NT2/D1 (cell line): ENCODE data around the gene HEMK1.

Experiments
- SUZ12 ChIP-seq: IDR thresholded peaks from 2 replicates; pipeline ENCODE4 v1.6.1; 2011; ENCODE audit not compliant: insufficient read length, insufficient read depth; ENCODE audit errors: extremely low read depth
- YY1 ChIP-seq: IDR thresholded peaks from 2 replicates; pipeline ENCODE4 v1.6.1; 2011; ENCODE audit not compliant: insufficient read length, insufficient read depth
- ZNF274 ChIP-seq: IDR thresholded peaks from 2 replicates; pipeline ENCODE4 v1.6.1; 2011; ENCODE audit warnings: mild to moderate bottlenecking, low read depth, low read length

- TF ChIP-seq SUZ12, result no peak
- no peak for TF ChIP-seq ZNF274
- no peak for TF ChIP-seq YY1
These were observed 44.6 kb upstream of the HEMK1 start for GRCh38 chr3:50524746-50525145.
